Gastroesophageal sphincter (tissue), 3 donors: ENCODE data around the gene ULK4.

ENCODE experiments used
- EP300 ChIP-seq: sonication (generic); formaldehyde crosslinking; IDR thresholded peaks from one replicate; pipeline ENCODE4 v1.6.1; 2017; ENCODE audit warnings: antibody characterized with exemption, mild to moderate bottlenecking
- POLR2A ChIP-seq, 2 donors: fragments of 450-650 bp; IDR thresholded peaks; one replicate each; pipeline ENCODE4 v1.6.1; 2017; ENCODE audit warnings: antibody characterized with exemption in 2 of 2, mild to moderate bottlenecking in 2 of 2, moderate library complexity in 1 of 2
- POLR2AphosphoS5 ChIP-seq: sonication (generic); formaldehyde crosslinking; IDR thresholded peaks from one replicate; pipeline ENCODE4 v1.6.1; 2017; ENCODE audit warnings: antibody characterized with exemption
- TF ChIP-seq, protein P1 (sequence below), 4 experiments: fragments of 200-600 bp in 2 of 4; fragments of 450-650 bp in 2 of 4; sonication (generic) in 1 of 4; IDR thresholded peaks; one replicate each; pipeline ENCODE4 v1.5.1; 2017 to 2019; ENCODE audit warnings: antibody characterized with exemption in 4 of 4, mild to moderate bottlenecking in 2 of 4, moderate library complexity in 2 of 4

DNA sequence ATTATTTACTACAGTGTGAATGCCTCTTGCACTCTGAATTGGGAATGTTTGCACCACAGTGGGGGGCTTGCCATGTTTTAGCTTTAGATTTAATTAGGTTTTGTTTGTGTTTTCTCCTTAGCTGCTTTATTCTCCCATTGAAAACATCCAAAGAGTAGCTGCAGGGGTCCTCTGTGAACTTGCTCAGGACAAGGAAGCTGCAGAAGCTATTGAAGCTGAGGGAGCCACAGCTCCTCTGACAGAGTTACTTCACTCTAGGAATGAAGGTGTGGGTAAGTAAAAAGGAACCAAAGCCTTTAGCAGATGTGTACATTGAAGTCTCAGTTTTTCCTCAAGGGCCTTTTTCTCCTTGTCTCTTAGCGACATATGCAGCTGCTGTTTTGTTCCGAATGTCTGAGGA, 725.7 kb downstream of the ULK4 start:
- no peak for TF ChIP-seq POLR2A (IDR thresholded peaks at IDR 0.05)
- TF ChIP-seq, protein P1, sequence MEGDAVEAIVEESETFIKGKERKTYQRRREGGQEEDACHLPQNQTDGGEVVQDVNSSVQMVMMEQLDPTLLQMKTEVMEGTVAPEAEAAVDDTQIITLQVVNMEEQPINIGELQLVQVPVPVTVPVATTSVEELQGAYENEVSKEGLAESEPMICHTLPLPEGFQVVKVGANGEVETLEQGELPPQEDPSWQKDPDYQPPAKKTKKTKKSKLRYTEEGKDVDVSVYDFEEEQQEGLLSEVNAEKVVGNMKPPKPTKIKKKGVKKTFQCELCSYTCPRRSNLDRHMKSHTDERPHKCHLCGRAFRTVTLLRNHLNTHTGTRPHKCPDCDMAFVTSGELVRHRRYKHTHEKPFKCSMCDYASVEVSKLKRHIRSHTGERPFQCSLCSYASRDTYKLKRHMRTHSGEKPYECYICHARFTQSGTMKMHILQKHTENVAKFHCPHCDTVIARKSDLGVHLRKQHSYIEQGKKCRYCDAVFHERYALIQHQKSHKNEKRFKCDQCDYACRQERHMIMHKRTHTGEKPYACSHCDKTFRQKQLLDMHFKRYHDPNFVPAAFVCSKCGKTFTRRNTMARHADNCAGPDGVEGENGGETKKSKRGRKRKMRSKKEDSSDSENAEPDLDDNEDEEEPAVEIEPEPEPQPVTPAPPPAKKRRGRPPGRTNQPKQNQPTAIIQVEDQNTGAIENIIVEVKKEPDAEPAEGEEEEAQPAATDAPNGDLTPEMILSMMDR (IDR thresholded peaks at IDR 0.05), result no peak
- TF ChIP-seq POLR2AphosphoS5, result no peak
- TF ChIP-seq EP300, result no peak
